ENCODE results near the gene SLC34A1. TPM values are rescaled to one million over a fixed set of nuclear protein-coding genes. Genes with fewer than 3 reads are reported as not detected.
A peak's percentile ranks its signal among the peaks of the same experiment; 100 is the strongest.

Gene SLC34A1
- total and polyA plus RNA-seq, 2 donors (not counting 1 experiment from before 2014, with no cell fraction given): 0.06 TPM; not detected in 1

- ATAC-seq (ENCODE audit: low read depth): no peak
- Histone ChIP-seq H3K4me2 (replicated peaks; ENCODE audit: low read depth, low read length, poor library complexity, severe bottlenecking) (peak overlapping the region; percentile 93), H3K36me3 (replicated peaks in 1 of 2; ENCODE audit: control extremely low read depth in 1 of 2, control insufficient read depth in 1 of 2, extremely low read depth in 1 of 2, insufficient read depth in 2 of 2, low read length in 1 of 2) (peaks cover 0 to 4% of the 10 kb centered on the region in 2 experiments), H3K27ac (ENCODE audit: low read length in 2 of 2) (no peak overlapping the region), H3K4me1 (ENCODE audit: control insufficient read depth in 2 of 2, insufficient read depth in 2 of 2, low read length in 2 of 2) (peaks cover 34 to 51% of the 10 kb centered on the region in 2 donors), H3K79me2 (ENCODE audit: control insufficient read depth, insufficient read depth, low read length) (peaks cover 14% of the 10 kb centered on the region), H3K9me3 (ENCODE audit: control extremely low read depth in 1 of 3, control insufficient read depth in 2 of 3, insufficient read depth in 1 of 3, low read length in 2 of 3) (no peaks in the 10 kb centered on the region), H3K4me3 (ENCODE audit: control extremely low read depth in 1 of 5, extremely low read depth in 1 of 5, insufficient read depth in 1 of 5, low read depth in 2 of 5, low read length in 4 of 5) (peak overlapping the region in 1 of 5 experiments; percentile 60), H3K27me3 (replicated peaks in 1 of 4; ENCODE audit: control extremely low read depth in 1 of 4, control insufficient read depth in 3 of 4, insufficient read depth in 4 of 4, low read length in 3 of 4) (peaks cover 0 to 14% (median 0%) of the 10 kb centered on the region in 4 experiments), H4K20me1 (ENCODE audit: control insufficient read depth, insufficient read depth, low read length, poor library complexity, severe bottlenecking) (peaks cover 46% of the 10 kb centered on the region), H3K9ac (ENCODE audit: low read length) (no peak overlapping the region), H2AFZ (ENCODE audit: insufficient read depth, low read depth, low read length, poor library complexity, severe bottlenecking) (no peak overlapping the region)
- Mint-ChIP-seq H3K9me3 (ENCODE audit: insufficient read depth) (no peaks in the 10 kb centered on the region), H3K27me3 (no peaks in the 10 kb centered on the region), H3K4me1 (peaks cover 51% of the 10 kb centered on the region), H3K4me3 (peak overlapping the region; percentile 75), H3K27ac (peak overlapping the region; percentile 70)
- POLR2A ChIA-PET: interaction anchor here (0.5 to 10.8 kb wide), 8 partner anchors 8 to 698 kb away, joined by 3 to 103 read pairs (median 6); partner anchors contain the start of gene GRK6
- 7% methylated on average over 20 of the region's 23 CpGs for WGBS (ENCODE audit: insufficient coverage)
- TF ChIP-seq CTCF (IDR thresholded peaks at IDR 0.05): no peak
- TF ChIP-seq EZH2 (IDR thresholded peaks at IDR 0.05; ENCODE audit: borderline replicate concordance, insufficient read depth, low read depth, low read length, poor library complexity, severe bottlenecking): no peak
- peak; percentile 51 for DNase-seq
- CTCF ChIA-PET: interaction anchor here (1.3 to 21.3 kb wide), 7 partner anchors 8 to 138 kb away, joined by 3 to 628 read pairs (median 6); partner anchors contain the start of genes F12, GRK6 and PFN3
- intact Hi-C loops (cut with micrococcal nuclease): loop anchor here (2.0 kb wide), 1 partner anchor 43 kb away; no protein-coding TSS in a partner anchor
Observed at GRCh38 chr5:177447611-177448243, 63.5 kb downstream of the SLC34A1 start.

Other genes starting within 250 kb of the SLC34A1 start
- gene RAB24, start 80.7 kb upstream of the SLC34A1 start, total RNA-seq: 38.3 and 39.7 TPM in 2 replicates
- gene RAB24, start 80.7 kb upstream of the SLC34A1 start, polyA plus RNA-seq: 147 and 235 TPM in 2 replicates
- gene PRELID1, start 80.6 kb upstream of the SLC34A1 start, total RNA-seq: 66.5 and 71.7 TPM in 2 replicates
- gene PRELID1, start 80.6 kb upstream of the SLC34A1 start, polyA plus RNA-seq: 64.7 and 86.8 TPM in 2 replicates
- gene MXD3, start 72.5 kb upstream of the SLC34A1 start, total RNA-seq: 10.8 and 11.5 TPM in 2 replicates
- 12.0 and 14.8 TPM in 2 replicates for gene MXD3, start 72.5 kb upstream of the SLC34A1 start, polyA plus RNA-seq
- 89.4 and 99.4 TPM in 2 replicates for gene LMAN2, start 32.8 kb upstream of the SLC34A1 start, total RNA-seq
- gene LMAN2, start 32.8 kb upstream of the SLC34A1 start, polyA plus RNA-seq: 82.8 and 123 TPM in 2 replicates
- 85.8 and 92.6 TPM in 2 replicates for gene RGS14, start 26.5 kb upstream of the SLC34A1 start, total RNA-seq
- gene RGS14, start 26.5 kb upstream of the SLC34A1 start, polyA plus RNA-seq: 167 and 184 TPM in 2 replicates
- not detected in 2 replicates for gene PFN3, start 16.2 kb downstream of the SLC34A1 start, total RNA-seq
- not detected in 2 replicates for gene PFN3, start 16.2 kb downstream of the SLC34A1 start, polyA plus RNA-seq
- gene F12, start 25.1 kb downstream of the SLC34A1 start, total RNA-seq: not detected in 2 replicates
- gene F12, start 25.1 kb downstream of the SLC34A1 start, polyA plus RNA-seq: 3.1 and 6.5 TPM in 2 replicates
- gene GRK6, start 42.2 kb downstream of the SLC34A1 start, total RNA-seq: 155 and 165 TPM in 2 replicates
- 150 and 173 TPM in 2 replicates for gene GRK6, start 42.2 kb downstream of the SLC34A1 start, polyA plus RNA-seq
- 4.8 and 5.6 TPM in 2 replicates for gene PRR7, start 62.4 kb downstream of the SLC34A1 start, total RNA-seq
- 84.4 and 152 TPM in 2 replicates for gene PRR7, start 62.4 kb downstream of the SLC34A1 start, polyA plus RNA-seq
- gene DBN1, start 89.2 kb downstream of the SLC34A1 start, total RNA-seq: 1.4 and 2.4 TPM in 2 replicates
- 1.5 and 1.9 TPM in 2 replicates for gene DBN1, start 89.2 kb downstream of the SLC34A1 start, polyA plus RNA-seq
- gene PDLIM7, start 113.2 kb downstream of the SLC34A1 start, total RNA-seq: 24.2 and 25.8 TPM in 2 replicates
- gene PDLIM7, start 113.2 kb downstream of the SLC34A1 start, polyA plus RNA-seq: 21.2 and 23.9 TPM in 2 replicates
- 113 and 115 TPM in 2 replicates for gene DOK3, start 125.4 kb downstream of the SLC34A1 start, total RNA-seq
- gene DOK3, start 125.4 kb downstream of the SLC34A1 start, polyA plus RNA-seq: 78.4 and 103 TPM in 2 replicates
- gene DDX41, start 132.5 kb downstream of the SLC34A1 start, total RNA-seq: 110 and 111 TPM in 2 replicates
- 150 and 168 TPM in 2 replicates for gene DDX41, start 132.5 kb downstream of the SLC34A1 start, polyA plus RNA-seq
- gene FAM193B, start 170.1 kb downstream of the SLC34A1 start, total RNA-seq: 227 and 237 TPM in 2 replicates
- 301 and 351 TPM in 2 replicates for gene FAM193B, start 170.1 kb downstream of the SLC34A1 start, polyA plus RNA-seq
- gene TMED9, start 207.8 kb downstream of the SLC34A1 start, total RNA-seq: 63.1 and 67.6 TPM in 2 replicates
- gene TMED9, start 207.8 kb downstream of the SLC34A1 start, polyA plus RNA-seq: 54.7 and 58.8 TPM in 2 replicates
- gene B4GALT7, start 215.7 kb downstream of the SLC34A1 start, total RNA-seq: 38.9 and 41.8 TPM in 2 replicates
- 27.0 and 32.8 TPM in 2 replicates for gene B4GALT7, start 215.7 kb downstream of the SLC34A1 start, polyA plus RNA-seq